Fibroblast of pulmonary artery (primary cell): Measurements from ENCODE around the gene SORBS1.
"Not testable (repeated sequence)": the region's sequence is repeated elsewhere in the genome, so short reads cannot be mapped to it uniquely, and the experiment has no call there.

Experiments used
- DNase-seq: peaks from one replicate; pipeline ENCODE4 v3.0.0-alpha.2; 2010; ENCODE audit warnings: low read depth
- H3K4me3 ChIP-seq: replicated peaks from 2 replicates; pipeline ENCODE4 v1.5.1; 2011; ENCODE audit warnings: low read depth, mild to moderate bottlenecking, control low read depth, low read length, moderate library complexity
- CTCF ChIP-seq: IDR thresholded peaks from 2 replicates; pipeline ENCODE4 v1.5.1; 2011; ENCODE audit warnings: mild to moderate bottlenecking, control low read depth, low read length, inconsistent platforms; ENCODE audit errors: missing control alignments

The SORBS1 gene

GRCh38 chr10:95355301-95355700 is 205.9 kb downstream of the SORBS1 start:
- H3K4me3 ChIP-seq, result no peak overlapping the region
- peak; percentile 60 for DNase-seq
- TF ChIP-seq CTCF, result no peak

GRCh38 chr10:95354110-95354509 is 207.1 kb downstream of the SORBS1 start:
- DNase-seq, result no peak
- TF ChIP-seq CTCF, result no peak

GRCh38 chr10:95353123-95353522 is 208.0 kb downstream of the SORBS1 start:
- DNase-seq, result no peak
- no peak overlapping the region for H3K4me3 ChIP-seq
- TF ChIP-seq CTCF, result no peak

More at GRCh38 chr10:95354110-95354509, 207.1 kb downstream of the SORBS1 start:
- no peak overlapping the region for H3K4me3 ChIP-seq

- no peak for TF ChIP-seq CTCF
- DNase-seq, result no peak
- H3K4me3 ChIP-seq, result no peak overlapping the region
Observed at GRCh38 chr10:95352684-95353083, 208.5 kb downstream of the SORBS1 start.

- TF ChIP-seq CTCF, result no peak
- no peak for DNase-seq
Observed at GRCh38 chr10:95350830-95351228, 210.3 kb downstream of the SORBS1 start.

GRCh38 chr10:95350219-95350829 is 210.8 kb downstream of the SORBS1 start:
- peak; percentile 83 for DNase-seq
- no peak overlapping the region for H3K4me3 ChIP-seq
- no peak for TF ChIP-seq CTCF

More at GRCh38 chr10:95350830-95351228, 210.3 kb downstream of the SORBS1 start:
- no peak overlapping the region for H3K4me3 ChIP-seq

GRCh38 chr10:95347402-95347766 is 213.8 kb downstream of the SORBS1 start:
- H3K4me3 ChIP-seq, DNase-seq: not testable (repeated sequence)
